HG03439 (cell line): ENCODE results near the gene PDGFA.

Experiments
- ATAC-seq: cut with Tn5 transposase; IDR thresholded peaks from one replicate; pipeline ENCODE4 v1.9.1; 2021; ENCODE audit warnings: mild to moderate bottlenecking, moderate library complexity; ENCODE audit not compliant: unreplicated experiment

PDGFA gene

GRCh38 chr7:462173-463103 lies 57.2 kb downstream of the PDGFA start:
- no peak for ATAC-seq

GRCh38 chr7:461453-462172 lies 58.0 kb downstream of the PDGFA start:
- no peak for ATAC-seq

- no peak for ATAC-seq
These were observed 58.6 kb downstream of the PDGFA start for GRCh38 chr7:461117-461452.

- no peak for ATAC-seq
These were observed 59.1 kb downstream of the PDGFA start for GRCh38 chr7:460374-461116.

GRCh38 chr7:459584-460373 lies 59.9 kb downstream of the PDGFA start:
- no peak for ATAC-seq

- no peak for ATAC-seq
These were observed 61.0 kb downstream of the PDGFA start for GRCh38 chr7:458511-459245.

DNA sequence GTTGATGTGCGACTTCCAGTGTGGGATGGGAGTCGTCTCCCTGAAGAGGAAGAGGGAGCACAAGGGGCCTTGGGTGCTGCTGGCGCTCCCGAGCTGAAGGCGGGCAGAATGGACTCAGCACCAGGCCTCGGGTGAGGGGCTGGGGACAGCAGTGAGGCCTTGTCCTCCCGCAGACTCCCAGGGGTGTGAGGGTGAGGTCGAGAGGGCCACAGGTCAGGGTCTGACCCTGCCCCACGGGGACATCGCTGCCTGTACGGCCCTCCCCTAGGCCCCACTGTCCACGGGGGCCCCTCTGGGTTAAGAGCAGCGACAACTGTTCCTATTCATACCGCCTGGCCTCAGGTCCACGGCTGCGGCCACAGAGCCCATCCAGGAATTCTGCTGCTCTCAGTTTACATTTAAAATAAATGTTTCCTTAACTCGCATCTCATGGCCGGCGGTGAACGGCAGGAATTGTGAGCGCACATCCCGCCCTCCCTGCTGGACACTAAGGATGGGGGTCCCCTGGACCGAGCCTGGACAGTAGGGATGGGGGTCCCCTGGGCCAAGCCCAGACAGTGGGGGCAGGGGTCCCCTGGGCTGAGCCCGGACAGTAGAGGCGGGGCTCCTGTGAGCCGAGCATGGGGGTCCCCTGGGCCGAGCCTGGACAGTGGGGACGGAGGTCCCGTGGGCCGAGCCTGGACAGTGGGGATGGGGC lies 61.7 kb downstream of the PDGFA start:
- no peak for ATAC-seq

DNA sequence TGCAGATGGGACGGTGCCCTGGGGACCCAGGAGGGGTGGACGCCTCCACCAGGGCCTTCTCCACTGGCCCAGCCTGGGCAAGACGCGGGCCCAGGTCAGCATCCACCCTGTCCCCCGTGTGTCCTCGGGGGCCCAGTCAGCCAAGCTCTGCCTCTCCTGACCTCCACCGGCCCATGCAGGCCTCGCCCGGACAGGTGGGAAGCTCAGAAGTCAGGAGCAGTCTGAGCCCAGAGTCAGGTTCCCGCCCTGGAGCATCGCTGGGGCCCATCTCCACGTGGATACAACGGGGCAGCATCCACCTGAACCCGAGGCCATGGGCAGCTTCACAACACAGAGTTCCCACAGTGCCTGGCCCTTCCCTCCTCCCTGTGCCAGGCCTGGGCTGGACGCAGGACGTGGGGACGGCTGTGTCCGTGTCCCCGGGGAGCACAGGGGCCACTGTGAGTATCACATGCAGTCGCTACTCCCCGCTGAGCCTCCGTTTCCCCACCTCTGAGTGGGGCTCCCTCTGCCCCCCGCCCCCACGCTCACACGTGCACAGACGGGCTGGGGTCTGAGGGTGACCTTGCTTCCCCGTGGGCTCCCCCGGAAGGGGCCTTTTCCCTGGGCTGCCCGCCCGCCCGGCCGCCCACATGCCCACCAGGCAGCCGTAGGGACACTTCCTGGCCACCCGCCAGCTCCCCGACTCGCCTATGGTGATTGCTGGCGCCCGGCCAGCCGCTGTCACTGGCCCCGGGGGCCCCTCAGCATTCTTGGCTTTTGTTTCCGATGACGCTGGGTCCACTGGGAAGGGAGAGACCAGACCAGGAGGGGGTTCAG lies 64.3 kb downstream of the PDGFA start:
- no peak for ATAC-seq

DNA sequence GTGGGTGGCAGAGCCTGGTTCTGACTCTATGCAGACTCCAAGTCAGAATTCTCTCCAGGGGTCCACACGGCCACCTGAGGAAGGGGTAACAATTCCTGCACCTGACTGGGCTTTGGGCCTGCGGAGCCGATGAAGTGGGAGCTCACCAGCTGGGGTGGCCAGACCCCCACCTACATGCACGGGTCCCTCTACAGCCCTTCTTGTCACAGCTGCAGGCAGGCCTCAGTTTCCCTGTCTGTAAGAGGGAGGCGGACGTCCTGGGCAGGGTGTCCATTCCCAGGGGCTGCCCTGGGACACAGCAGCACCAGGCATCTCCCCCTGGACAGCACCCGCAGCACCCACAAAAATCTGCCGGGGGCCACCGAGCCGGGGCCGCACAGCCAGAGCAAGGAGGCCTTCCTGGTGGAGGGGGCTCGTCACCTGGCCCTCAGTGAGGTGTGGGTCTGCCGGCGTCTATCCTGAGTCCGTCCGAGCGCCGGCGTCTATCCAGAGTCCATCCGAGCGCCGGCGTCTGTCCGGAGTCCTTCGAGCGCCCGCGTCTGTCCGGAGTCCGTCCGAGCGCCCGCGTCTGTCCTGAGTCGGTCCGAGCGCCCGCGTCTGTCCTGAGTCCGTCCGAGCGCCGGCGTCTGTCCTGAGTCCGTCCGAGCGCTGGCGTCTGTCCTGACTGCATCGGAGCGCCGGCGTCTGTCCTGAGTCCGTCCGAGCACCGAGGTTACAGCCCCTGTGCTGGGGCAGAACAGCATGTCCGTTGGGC lies 65.1 kb downstream of the PDGFA start:
- ATAC-seq: no peak

DNA sequence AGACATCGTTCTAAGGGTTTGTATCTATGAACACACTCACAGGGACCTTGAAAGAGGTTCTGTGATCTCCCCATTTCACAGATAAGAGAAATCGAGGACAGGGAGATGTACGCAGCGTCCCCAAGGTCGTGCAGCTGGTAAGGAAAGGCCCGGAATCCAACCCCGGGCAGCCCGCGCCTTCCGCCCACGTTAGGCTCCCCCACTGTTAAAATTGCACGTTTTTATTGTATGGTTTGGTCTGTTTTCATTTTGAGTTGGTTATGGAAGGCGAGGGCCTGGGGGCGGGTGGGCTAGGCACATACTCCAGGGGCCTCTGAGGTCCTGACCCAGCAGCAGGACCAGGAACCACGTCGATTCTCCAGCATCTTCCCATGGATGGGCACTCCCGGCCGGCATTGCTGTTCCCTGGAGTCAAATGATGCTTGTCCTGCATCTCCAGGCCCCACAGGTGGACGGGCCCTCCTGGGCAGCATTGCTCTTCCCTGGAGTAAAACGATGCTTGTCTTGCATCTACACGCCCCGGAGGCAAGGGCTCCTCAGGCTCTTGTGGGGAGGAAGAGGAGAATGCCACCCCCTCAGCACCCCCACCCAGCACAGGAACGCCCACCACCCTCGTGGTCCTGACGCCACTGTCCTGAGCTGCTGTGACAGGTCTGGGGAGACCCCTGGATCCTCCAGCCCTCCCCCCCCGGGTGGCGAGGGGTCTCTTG lies 65.9 kb downstream of the PDGFA start:
- ATAC-seq: no peak

- ATAC-seq: no peak
These were observed 66.7 kb downstream of the PDGFA start for GRCh38 chr7:452791-453455.

DNA sequence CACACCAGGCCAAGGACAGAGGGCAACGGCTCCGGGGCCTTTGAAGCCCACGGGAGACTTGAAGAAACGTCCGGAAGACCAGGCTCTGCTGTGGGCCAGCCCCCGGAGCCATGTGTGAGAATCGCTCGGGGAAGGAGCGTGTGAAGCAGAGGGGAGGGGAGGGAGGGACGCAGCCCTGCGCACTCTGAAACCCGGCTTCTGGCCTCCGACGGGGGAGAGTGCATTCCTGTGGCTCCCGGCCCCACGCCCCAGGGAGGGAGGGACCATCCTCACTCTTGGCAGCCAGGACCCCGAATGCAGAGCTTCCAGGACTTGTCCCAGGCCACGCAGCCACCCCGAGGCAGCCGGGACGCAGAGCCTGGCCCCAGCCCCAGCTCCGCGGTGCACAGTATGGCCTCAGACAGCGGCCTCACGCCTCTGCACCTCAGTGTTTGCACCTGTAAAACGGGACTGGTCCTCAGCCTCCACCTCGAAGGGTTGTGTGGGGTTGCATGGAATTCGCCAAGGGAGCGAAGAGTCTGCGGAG lies 67.4 kb downstream of the PDGFA start:
- ATAC-seq: no peak

DNA sequence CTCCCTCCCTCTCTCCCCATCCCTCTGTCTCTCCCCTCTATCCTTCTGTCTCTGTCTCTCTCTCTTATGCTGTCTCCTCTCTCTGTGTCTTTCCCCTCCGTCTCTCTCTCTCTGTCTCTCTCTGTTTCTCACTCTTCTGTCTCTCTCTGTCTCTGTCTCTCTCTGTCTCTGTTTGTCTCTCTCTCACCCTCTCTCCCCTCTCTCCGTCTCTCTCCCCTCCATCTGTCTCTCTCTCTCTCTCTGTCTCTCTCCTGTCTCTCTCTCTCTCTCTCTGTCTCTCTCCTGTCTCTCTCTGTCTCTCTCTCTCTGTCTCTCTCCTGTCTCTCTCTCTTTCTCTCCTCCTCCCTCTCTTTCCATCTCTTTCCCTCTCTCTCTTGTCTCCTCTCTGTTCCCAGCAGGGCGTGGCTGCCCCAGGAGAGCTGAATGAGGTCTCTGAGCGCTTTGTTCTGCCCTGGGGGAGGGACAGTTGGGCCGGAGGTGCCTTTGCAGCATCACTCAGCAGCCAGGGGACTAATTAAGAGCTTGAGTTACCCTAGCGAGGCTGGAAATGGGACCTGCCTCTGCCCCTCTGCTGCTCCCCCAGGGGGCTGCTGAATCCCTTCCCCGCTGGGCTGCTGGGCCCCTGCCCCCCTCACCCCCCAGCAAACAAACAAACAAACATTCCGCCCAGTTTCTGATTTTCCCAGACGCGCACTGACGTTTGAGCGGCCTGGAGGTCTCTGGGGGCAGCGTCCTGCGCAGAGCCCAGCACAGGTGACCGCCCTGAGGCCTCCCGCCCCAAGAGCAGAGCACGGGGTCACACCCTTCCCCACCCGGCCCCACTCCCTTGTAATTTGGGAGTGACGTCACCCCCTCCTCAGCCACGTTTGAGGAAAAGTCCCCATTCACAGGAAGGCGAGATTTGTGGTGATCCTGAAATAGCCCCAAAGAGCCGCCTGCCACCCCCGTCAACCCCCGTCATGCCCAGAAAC lies 68.1 kb downstream of the PDGFA start:
- ATAC-seq: no peak

- ATAC-seq: no peak
These were observed 68.9 kb downstream of the PDGFA start for GRCh38 chr7:450741-451140.

DNA sequence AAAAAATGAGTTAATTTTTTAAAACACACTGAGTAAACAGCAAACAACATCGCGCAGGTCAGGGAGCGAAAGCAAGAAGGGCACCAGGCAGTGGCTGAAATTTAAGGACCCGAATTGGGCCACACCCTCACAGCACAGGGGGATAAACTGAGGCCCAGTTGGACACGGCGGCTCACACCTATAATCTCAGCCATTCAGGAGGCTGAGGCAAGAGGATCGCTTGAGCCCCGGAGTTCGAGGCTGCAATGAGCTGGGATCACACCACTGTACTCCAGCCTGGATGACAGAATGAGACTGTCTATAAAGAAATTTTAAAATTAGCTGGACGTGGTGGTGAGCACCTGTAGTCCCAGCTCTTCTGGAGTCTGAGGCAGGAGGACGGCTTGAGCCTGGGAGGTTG lies 69.6 kb downstream of the PDGFA start:
- ATAC-seq: no peak
